Activated naive CD4-positive, alpha-beta T cell treated with Interleukin-2 at 50 U/mL for 16 hours (primary cell): ENCODE measurements around the gene MS4A4A.

ENCODE experiments used
- DNase-seq: peaks from one replicate; pipeline ENCODE4 v3.0.0-alpha.2; 2020

The MS4A4A gene

GRCh38 chr11:60349990-60350389 lies 69.5 kb downstream of the MS4A4A start:
- no peak for DNase-seq

GRCh38 chr11:60357771-60358170 lies 77.3 kb downstream of the MS4A4A start:
- no peak for DNase-seq
